ENCODE data around the gene TMEM272.

The TMEM272 gene

GRCh38 chr13:51783428-51784094 is 61.4 kb downstream of the TMEM272 start:
- no peak for TF ChIP-seq CTCF (IDR thresholded peaks at IDR 0.05; ENCODE audit: extremely low read depth, missing control alignments)
- DNase-seq (ENCODE audit: low spot score): no peak

GRCh38 chr13:51782026-51782710 is 62.8 kb downstream of the TMEM272 start:
- no peak for DNase-seq (ENCODE audit: low spot score)
- TF ChIP-seq CTCF (IDR thresholded peaks at IDR 0.05; ENCODE audit: extremely low read depth, missing control alignments): no peak

DNA sequence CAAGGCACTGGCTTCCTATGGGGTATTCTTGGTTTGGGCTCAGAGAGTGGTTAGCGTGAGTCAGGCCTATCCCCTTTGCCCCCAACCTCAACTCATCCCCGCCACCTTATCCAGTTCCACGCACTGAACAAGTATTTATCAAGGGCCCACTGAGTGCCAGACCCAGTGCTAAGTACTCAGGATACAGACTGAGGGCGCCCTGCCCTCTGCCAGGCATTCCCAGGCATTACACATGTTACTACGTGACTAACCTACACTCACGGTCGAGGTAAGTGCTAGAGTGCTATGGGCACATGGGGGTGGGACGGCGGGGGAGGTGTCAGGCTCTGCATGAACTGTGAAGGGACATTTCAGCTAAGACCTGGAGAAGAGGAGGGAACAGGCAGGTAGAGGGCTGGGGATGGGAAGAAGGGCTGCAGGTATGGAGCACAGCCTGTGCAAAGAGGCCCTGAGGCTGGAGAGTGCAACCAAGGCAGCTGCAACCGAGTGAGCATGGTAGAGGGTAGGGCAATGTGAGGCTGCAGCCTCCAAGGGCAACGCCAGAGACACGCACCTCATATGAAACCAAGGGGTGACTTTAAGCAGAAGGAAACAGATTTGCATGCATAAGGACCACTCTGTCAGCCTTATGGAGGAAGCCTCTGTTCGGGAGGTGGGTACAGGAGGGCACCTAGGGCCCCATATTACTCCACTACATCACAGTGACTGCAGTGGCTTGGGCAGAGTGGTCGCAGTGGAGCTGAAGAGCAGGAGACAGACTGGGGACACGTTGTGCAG is 63.5 kb downstream of the TMEM272 start:
- DNase-seq (ENCODE audit: low spot score): no peak
- no peak for TF ChIP-seq CTCF (IDR thresholded peaks at IDR 0.05; ENCODE audit: extremely low read depth, missing control alignments)

DNA sequence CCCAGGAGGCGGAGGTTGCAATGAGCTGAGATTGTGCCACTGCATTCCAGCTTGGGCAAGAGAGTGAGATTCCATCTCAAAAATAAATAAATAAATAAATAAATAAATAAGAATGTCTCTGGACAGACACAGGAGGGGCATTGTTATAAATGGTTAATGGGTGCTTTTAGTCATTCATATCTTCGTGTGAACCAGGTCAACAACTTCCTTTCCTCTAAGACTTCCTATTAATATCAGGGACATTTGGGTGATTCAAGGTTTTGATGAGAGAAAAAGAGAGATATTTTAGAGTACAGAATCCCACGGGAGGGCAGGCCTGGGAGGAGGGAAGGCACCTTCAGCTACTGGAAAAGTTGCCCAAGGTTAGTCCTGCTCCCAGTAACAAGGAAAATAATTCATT is 64.9 kb downstream of the TMEM272 start:
- no peak for TF ChIP-seq CTCF (IDR thresholded peaks at IDR 0.05; ENCODE audit: extremely low read depth, missing control alignments)
- no peak for DNase-seq (ENCODE audit: low spot score)

DNA sequence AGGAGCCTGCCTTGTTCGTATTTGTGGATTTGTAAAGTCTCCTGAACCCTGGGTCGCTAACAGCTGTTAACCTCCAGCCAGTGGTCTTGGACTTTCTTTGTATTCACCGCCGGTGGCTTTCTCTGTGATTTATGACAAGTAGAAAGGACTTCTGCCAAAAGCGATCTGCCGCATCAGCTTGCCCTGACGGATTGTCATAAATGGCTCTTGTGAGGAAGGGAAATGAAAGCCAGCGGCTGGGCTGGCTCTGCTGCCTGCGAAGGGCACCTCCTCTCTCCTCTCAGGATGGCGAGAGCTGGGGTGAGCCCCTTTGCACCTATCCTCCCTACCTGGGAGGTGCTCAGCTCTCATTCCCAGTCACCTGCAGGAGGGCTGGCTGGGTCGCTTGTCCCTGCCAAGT is 66.6 kb downstream of the TMEM272 start:
- no peak for TF ChIP-seq CTCF (IDR thresholded peaks at IDR 0.05; ENCODE audit: extremely low read depth, missing control alignments)
- DNase-seq (ENCODE audit: low spot score): no peak

GRCh38 chr13:51777921-51778320 is 67.1 kb downstream of the TMEM272 start:
- DNase-seq (ENCODE audit: low spot score): no peak
- no peak for TF ChIP-seq CTCF (IDR thresholded peaks at IDR 0.05; ENCODE audit: extremely low read depth, missing control alignments)

GRCh38 chr13:51776179-51776578 is 68.8 kb downstream of the TMEM272 start:
- DNase-seq (ENCODE audit: low spot score): no peak
- no peak for TF ChIP-seq CTCF (IDR thresholded peaks at IDR 0.05; ENCODE audit: extremely low read depth, missing control alignments)
